Inflammatory macrophage treated with lipopolysaccharide for 4 hours (primary cell): ENCODE measurements around the gene NUCB1.
"Not testable (repeated sequence)": the region's sequence is repeated elsewhere in the genome, so short reads cannot be mapped to it uniquely, and the experiment has no call there.

ENCODE experiments used
- DNase-seq: peaks from one replicate; pipeline ENCODE4 v3.0.0-alpha.2; 2020

Gene NUCB1

DNA sequence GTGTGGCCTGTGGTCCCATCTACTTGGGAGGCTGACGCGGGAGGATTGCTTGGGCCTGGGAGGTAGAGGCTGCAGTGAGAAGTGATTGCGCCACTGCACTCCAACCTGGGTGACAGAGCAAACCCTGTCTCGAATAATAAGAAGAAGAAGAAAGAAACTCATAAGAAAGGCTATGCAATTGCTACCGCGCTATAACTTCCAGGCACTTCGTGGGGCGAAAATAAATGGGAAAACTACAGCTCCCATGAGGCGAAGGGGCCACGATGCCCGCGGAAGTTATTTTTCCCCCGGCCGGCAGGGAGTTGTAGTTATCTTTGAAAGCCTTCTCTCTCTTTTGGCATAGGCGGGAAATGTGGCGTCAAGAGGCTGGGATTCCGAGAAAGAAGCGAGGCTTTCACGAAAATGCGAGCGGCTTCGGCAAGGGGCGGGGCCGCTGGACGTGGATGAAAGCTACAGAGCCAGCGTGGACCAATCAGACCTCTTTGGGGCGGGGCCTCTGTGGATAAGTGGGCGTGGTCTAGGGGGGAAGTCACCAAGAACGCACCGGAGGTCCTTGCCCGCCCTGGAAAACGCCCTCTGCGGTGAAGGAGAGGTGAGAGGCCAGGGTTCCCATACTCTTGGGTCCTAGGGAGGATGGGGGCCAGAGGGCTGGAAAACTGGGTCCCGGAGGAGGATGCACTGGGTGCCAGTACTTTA lies at the start of gene NUCB1:
Gene NUCB1 (plus strand): TSS at position 532 of the 696 bp plus-strand sequence. CDS start 485 bp downstream, outside the sequence.
- peak; percentile 99 for DNase-seq

DNA sequence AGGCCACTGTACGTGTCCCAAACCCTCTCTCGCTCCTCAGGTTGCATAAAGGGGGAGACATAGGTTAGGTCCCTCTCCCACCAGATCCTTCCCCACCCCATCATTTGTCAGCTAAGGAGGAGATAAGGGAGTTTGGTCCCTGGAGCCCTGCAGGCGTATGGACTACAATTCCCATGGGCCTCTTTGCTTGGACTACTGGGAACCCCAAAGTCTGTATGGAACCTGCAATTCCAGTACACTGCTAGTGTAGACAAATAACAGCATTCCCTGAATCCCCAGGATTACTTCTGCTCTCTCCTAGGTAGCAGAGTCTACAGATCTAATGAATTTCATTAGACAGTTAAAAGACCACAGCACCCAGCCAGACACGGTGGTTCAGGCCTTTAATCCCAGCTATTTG lies 47.8 kb upstream of the NUCB1 start:
- DNase-seq, result no peak

DNA sequence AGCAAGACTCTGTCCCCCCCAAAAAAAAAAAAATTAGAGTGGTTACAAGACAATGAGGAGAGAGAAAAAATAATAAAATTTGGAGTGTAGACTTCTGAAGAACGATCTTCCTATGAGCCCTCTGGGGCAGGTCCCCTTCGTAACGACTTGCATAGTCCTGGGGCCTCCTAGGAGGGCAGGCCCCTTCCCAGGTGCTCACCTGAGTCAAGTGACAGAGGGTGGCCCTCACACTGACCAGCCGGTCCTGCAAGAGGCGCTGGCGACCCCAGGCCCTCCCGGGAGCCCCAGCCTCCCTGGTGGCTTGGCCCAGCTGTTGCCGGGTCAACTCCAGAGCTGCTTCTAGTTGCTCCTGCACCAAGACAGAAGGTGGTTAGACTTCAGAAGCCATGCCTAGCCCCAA lies 46.6 kb upstream of the NUCB1 start:
- no peak for DNase-seq

DNA sequence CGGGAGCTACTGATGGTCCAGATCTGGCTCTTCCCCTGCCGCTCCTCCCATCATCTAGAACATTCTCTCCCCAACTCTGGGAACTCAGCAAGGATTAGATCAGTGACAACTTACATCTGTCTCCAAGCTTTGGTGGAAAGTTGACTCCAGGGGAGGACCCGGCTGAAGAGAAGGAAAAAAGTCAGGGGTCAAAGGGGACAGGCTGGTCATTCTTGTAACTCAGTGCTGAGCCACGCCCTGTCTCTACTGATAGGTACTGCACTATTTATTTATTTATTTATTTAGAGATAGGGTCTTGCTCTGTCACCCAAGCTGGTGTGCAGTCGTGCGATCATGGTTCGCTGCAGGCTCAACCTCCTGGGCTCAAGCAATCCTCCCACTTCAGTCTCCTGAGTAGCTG lies 46.0 kb upstream of the NUCB1 start:
- no peak for DNase-seq

DNA sequence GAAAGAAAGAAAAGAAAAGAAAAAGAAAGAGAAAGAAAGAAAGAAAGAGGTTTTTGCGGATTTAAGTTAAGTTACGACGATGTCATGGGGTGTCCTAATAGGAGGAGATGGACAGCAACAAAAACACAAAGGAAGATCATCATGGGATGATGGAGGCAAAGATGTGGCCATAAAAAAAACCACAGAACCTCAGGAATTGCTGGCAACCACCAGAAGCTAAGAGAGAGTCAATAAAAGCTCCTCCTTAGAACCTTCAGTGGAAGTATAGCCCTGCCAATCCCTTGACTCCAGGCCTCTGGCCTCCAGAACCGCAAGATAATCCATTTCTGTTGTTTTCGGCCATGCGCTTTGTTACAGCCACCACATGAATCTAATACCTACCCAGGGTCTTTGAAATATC lies 43.2 kb upstream of the NUCB1 start:
- no peak for DNase-seq

DNA sequence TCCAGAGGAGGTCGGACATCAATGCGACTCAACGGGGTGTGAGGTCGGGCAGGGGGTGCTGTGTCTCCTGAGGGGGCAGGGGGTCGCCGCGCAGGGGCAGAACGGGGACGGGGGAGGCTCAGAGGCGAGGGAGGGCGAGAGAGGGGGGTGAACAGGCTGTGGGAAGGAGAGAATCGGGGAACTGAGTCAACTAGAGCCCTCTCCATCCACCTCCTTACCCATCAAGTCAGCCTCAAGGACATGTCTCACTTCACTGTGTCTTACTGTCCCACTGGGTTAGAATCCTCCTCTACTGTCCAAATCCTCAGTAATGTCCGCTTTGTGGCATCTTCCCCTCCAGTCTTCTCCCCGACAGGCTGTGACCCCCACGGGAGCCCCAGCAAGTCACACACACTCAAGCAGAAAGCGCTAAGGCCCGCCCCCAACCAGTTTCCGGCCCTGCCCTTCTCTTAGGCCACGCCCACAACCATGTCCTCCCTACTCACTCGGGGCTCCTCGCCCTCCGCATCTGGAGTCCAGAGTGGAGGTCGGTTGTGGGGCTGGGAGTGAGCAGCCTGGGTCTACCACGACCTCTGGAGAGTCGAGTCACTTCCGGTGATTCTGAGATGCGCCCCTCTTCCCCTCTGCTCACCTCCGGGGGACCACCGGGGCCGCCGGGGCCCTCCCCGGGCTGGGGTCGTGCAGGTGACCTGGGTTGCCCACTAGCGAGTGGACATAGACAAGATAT lies 41.0 kb upstream of the NUCB1 start:
- peak; percentile 43 for DNase-seq

DNA sequence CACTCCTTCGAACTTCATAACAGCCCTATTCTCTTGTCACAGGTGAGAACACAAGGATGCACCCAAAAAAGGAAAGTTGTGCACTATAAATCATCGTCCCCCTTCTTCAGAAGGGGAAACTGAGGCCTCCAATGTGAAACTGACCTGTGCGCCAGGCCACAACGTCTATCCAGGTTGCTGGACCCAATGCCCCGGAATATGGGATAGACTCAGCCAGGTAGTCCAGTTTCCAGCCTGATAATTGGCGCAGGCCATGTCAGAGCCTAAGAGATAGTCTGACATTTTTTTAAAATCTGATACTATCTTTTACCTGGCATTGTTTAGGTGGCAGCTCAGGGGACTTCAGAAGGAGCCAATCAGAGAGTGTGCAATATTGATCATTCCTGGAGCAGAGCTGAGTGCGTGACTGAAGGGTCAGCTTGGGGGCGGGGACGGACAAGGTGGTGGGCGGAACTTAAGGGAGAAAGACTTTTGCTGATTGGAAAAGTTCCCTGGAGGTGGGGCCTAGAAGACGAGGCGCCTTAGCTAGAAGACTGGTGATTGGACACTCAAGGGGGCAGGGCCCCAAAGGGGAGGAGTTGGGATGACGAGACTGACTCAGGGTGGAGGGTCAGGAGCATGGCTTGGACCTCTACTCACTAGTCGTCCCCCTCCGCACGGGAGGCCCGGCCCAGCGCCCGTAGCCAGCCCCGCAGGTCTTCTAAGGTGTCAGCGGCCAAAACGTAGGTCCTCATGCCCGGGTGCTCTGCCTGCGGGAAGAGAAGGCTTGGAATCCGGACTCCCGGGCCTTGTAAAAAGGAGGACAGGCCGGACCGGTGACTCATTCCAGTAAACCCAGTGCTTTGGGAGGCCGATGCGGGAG lies 40.2 kb upstream of the NUCB1 start:
- peak; percentile 72 for DNase-seq

DNA sequence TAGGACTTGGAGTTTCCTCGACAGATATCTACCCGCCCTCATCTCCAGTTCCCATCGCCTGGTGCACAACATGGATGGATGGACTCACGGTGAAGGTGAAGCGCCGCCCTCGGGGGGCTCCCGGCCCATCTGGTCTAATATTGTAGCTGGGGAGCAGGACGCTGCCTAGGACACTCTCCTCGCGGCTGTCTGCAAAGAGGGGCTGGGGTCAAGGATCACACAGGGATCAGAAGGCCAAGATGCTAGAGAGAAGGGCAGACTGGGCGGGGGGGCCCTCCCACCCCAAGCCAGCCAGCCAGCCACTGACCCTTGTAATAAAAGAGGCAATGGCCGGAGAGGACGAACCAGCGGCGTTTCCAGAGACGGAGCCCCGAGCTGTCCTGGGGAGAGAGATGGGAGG lies 38.8 kb upstream of the NUCB1 start:
- DNase-seq, result no peak

DNA sequence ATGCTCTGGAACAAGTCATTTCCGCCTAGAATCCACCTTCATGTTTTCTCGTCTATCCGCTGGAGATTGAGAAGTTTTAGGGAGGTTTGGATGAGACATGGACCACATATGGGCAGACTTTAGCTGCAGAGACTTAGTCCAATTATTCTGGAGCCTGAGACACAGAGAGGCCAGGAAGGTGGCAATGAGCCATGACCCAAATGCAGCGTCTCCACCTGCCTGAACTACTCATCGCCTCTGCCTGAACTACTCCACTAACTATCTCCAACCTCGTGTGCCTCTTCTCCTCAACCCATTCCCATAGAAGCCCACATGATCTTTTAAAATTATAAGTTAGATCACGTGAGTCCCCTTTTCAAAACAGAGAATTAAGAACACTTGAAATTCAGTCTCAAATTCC lies 37.3 kb upstream of the NUCB1 start:
- DNase-seq, result no peak

DNA sequence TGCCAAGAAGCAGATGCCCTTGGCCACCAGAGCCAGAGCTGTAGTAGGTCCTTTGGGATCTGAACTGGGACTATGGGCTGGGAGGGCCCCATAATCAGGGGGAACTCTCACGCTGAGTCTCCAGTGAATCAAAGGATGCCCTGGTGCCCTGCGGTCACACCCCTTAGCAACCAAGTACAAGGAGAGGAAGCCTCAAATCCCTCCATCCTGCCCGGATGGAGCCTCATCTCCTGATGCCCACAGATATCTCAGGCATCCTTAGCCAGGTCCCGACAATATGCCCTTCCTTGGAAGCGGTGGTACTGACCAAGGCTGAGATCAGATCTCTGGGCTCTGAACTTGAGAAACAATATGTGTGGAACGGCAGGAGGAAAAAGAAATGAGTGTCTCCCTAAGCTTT lies 33.4 kb upstream of the NUCB1 start:
- DNase-seq, result no peak

DNA sequence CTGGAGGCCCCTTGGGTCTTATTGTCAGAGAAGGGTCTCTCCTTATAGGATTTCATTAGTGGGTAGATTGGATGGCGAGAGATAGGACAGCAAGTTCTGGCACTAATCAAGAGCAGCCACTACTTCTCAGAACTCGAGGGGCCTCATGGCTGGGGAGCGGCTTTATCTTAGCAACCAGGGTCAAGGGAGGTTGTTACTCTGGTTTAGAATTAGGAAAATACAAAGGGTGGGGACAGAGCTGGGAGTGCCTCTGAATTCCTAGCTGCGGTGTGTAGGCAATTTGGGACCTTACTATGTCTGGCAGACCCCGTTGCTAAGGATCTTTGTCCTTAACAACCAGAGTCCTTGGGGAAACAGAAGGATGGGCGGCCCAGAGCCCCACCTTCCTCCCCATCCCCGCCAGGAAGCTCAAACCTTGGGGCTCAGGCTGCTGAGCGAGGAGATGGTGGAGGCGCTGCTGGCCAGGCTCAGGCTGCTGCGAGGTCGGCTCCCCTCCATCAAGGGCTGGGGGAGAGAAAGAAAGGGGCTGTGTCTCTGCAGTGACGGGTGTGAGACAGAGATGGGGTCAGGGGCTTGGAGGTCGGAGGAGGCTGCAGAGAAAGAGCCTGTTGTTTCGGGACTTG lies 32.9 kb upstream of the NUCB1 start:
- no peak for DNase-seq

DNA sequence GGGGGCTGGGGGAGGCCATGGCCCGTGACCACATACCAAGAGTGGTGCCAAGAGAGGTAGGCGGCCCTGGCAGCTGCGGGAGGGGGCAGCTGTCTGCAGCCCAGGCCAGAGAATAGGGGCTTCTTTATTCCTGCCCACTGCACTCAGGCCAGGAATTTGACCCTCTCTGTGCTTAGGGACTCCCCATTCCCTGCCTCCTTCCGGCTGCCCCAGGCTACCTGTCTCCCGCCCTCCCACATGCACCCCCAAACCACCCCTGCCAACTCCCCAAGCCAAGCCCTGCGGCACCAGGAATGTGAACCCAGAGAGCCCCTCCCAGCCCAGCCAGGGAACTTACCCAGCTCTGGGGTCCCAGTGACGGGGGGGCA lies 32.4 kb upstream of the NUCB1 start:
- no peak for DNase-seq

DNA sequence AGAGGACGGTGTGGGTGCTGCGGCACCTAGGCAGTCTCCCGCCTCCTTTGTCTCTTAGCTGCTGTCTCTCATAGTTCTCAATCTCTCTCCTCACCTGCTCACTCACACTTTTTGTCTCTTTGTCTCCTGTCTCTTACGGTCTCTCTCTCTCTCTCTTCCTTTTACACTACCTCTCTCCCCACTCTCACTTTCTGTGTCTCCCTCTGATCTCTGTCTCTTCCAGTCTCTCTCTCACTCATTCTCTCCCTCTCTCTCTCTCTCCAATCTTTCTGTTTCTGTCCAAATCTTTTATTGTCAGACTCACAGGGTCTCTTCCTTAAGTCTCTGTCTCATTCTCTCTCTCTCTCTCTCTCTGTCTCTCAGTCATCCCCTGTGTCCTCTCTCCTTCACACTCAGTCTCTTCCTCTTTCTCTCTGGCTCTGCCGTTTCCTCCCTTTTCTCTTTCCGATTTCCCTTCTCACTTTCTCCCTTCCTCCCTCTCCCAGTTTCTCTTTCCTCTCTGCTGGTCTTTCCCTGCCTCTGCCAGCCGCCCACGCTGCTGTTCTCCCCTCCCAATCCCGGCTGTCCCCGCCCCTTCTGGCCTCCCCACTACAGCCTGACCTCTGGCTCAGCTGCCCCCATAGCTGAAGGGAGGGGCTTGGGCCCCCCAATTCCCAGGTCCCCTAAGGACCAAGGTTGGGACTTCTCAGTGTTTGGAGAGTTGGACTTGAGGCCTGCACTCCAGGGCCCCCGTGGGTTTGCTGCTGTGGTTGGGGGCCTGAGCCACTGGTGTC lies 31.8 kb upstream of the NUCB1 start, which contains the start of gene PLEKHA4:
Gene PLEKHA4 (minus strand): TSS at position 504 of the 773 bp plus-strand sequence. CDS start 997 bp downstream, outside the sequence.
- DNase-seq, result peak; percentile 69

DNA sequence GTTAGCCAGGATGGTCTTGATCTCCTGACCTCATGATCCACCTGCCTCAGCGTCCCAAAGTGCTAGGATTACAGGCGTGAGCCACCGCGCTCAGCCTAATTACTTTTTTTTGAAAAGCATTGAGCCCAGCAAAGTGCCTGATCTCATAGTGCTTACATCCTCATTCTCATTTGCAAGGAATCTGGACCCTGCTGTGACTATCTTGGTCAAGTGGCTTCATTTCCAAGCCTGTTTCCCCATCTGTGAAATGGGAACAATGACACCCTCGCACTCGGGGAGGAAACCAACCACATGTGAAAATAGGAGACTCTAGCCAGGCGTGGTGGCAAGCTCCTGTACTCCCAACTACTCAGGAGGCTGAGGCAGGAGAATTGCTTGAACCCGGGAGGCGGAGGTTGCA lies 30.1 kb upstream of the NUCB1 start:
- peak; percentile 60 for DNase-seq

DNA sequence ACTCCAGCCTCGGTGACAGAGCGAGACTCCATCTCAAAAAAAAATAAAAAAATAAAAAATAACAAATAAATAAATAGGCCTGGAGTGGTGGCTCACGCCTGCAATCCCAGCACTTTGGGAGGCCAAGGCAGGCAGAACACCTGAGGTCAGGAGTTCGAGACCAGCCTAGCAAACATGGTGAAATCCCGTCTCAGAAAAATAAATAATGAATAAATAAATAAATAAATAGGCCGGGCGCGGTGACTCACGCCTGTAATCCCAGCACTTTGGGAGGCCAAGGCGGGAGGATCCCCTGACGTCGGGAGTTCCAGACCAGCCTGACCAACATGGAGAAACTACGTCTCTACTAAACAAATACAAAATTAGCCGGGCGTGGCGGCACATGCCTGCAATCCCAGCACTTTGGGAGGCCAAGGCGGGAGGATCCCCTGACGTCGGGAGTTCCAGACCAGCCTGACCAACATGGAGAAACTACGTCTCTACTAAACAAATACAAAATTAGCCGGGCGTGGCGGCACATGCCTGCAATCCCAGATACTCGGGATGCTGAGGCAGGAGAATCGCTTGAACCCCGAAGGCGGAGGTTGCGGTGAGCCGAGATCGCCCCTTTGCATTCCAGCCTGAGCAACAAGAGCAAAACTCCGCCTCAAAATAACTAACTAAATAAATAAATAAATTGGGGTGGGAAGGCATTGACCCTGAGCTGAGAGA lies 28.5 kb upstream of the NUCB1 start:
- not testable (repeated sequence) for DNase-seq

DNA sequence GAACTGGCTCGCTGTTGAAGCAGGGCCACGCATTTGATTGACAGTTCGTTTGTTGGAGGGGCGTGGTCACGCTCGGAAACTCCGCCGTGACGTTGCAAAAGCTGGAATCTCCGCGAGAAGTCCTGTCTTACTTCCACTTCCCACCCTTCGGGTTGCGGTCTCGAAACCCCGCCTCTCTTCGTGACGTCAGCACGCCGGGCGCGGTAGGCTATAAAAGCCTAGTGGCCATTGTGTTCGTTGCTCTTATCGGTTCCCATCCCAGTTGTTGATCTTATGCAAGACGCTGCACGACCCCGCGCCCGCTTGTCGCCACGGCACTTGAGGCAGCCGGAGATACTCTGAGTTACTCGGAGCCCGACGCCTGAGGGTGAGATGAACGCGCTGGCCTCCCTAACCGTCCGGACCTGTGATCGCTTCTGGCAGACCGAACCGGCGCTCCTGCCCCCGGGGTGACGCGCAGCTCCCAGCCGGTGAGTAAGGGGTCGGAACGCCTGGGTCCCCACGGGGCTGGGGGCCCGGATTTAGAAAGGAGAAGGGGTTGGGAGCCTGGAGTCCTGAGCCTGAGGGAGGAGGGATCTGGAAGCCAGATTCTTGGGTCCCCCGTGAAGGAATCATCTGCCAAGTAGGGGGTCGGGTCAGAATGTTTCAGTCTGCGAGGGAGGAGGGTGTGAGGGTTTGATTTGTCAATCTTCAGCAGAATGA lies 27.8 kb upstream of the NUCB1 start, which contains the start of gene PPP1R15A:
Gene PPP1R15A (plus strand): TSS at position 240 of the 702 bp plus-strand sequence. CDS start 813 bp downstream, outside the sequence.
- peak; percentile 98 for DNase-seq

DNA sequence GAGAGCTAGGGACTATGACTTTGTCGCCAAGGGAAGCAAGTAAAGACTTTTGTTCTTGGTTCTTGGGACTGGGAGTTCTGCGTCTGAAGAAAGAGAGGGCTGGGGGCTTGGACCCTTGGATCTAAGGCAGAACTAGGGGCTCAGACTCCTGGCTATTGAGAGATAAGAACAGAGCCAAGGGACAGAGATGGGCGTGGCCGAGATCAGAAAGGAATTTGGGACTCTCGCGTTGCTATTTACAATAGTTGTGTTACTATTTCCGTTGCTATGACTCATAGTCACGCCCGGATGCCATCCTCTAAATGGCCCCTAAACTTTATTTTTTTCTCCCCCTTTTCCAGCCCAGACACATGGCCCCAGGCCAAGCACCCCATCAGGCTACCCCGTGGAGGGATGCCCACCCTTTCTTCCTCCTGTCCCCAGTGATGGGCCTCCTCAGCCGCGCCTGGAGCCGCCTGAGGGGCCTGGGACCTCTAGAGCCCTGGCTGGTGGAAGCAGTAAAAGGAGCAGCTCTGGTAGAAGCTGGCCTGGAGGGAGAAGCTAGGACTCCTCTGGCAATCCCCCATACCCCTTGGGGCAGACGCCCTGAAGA lies 27.1 kb upstream of the NUCB1 start:
- peak; percentile 95 for DNase-seq

DNA sequence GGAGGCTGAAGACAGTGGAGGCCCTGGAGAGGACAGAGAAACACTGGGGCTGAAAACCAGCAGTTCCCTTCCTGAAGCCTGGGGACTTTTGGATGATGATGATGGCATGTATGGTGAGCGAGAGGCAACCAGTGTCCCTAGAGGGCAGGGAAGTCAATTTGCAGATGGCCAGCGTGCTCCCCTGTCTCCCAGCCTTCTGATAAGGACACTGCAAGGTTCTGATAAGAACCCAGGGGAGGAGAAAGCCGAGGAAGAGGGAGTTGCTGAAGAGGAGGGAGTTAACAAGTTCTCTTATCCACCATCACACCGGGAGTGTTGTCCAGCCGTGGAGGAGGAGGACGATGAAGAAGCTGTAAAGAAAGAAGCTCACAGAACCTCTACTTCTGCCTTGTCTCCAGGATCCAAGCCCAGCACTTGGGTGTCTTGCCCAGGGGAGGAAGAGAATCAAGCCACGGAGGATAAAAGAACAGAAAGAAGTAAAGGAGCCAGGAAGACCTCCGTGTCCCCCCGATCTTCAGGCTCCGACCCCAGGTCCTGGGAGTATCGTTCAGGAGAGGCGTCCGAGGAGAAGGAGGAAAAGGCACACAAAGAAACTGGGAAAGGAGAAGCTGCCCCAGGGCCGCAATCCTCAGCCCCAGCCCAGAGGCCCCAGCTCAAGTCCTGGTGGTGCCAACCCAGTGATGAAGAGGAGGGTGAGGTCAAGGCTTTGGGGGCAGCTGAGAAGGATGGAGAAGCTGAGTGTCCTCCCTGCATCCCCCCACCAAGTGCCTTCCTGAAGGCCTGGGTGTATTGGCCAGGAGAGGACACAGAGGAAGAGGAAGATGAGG lies 26.4 kb upstream of the NUCB1 start:
- DNase-seq, result peak; percentile 53
